Measurements from ENCODE around the gene CNIH3. TPM values are rescaled to one million over a fixed set of nuclear protein-coding genes. Genes with fewer than 3 reads are reported as not detected.

Gene CNIH3
- total and polyA plus RNA-seq, 2 donors (not counting 3 experiments of a cell fraction or from before 2014, with no cell fraction given), result 1.3 to 2.5 TPM

GRCh38 chr1:224783006-224783651 is 167.0 kb downstream of the CNIH3 start:
- H3K36me3 ChIP-seq (ENCODE audit: control insufficient read depth in 2 of 2, extremely low read depth in 1 of 2, insufficient read depth in 2 of 2, low read length in 2 of 2), result no peaks in the 10 kb centered on the region
- CTCF ChIA-PET, result interaction anchor here (1.2 kb wide), 1 partner anchor 69 kb away, joined by 5 read pairs; no protein-coding TSS in a partner anchor
- no peaks in the 10 kb centered on the region for H3K9me3 ChIP-seq (replicated peaks; ENCODE audit: control insufficient read depth, insufficient read depth, low read length)

More at GRCh38 chr1:224783006-224783651, 167.0 kb downstream of the CNIH3 start:
- FAIRE-seq, result no peak
- TF ChIP-seq JUN (IDR thresholded peaks at IDR 0.05; ENCODE audit: borderline replicate concordance, insufficient read depth, insufficient read length, low read depth) (no peak), FOS (IDR thresholded peaks at IDR 0.05; ENCODE audit: borderline replicate concordance, insufficient read depth, low read length) (no peak), EZH2 (IDR thresholded peaks at IDR 0.05; ENCODE audit: borderline replicate concordance, low read depth, low read length, severe bottlenecking) (no peak), MAX (IDR thresholded peaks at IDR 0.05; ENCODE audit: insufficient read depth, insufficient read length) (no peak), MYC (IDR thresholded peaks at IDR 0.05; ENCODE audit: low read depth, low read length) (no peak), POLR2AphosphoS5 (IDR thresholded peaks at IDR 0.05; ENCODE audit: insufficient read depth, low read depth, low read length) (no peak), GATA2 (IDR thresholded peaks at IDR 0.05; ENCODE audit: insufficient read depth, insufficient read length, low read depth, low read length) (no peak), POLR2A (IDR thresholded peaks at IDR 0.05; ENCODE audit: low read depth, low read length) (no peak), CTCF (IDR thresholded peaks at IDR 0.05; ENCODE audit: extremely low read depth in 1 of 2, insufficient read depth in 1 of 2, low read depth in 1 of 2, low read length in 2 of 2) (no peak)
- Histone ChIP-seq H3K79me2 (ENCODE audit: control insufficient read depth, insufficient read depth, low read length) (no peaks in the 10 kb centered on the region), H3K4me1 (ENCODE audit: control insufficient read depth, extremely low read depth, insufficient read depth, low read length) (no peaks in the 10 kb centered on the region), H3K4me2 (ENCODE audit: insufficient read depth, low read length) (no peak overlapping the region), H2AFZ (ENCODE audit: low read depth, low read length) (no peak overlapping the region), H3K27me3 (ENCODE audit: control insufficient read depth in 2 of 2, insufficient read depth in 2 of 2, low read length in 2 of 2) (peaks cover 0 to 4% of the 10 kb centered on the region in 2 experiments), H4K20me1 (replicated peaks; ENCODE audit: control insufficient read depth, extremely low read depth, insufficient read depth, low read length) (peaks cover 2% of the 10 kb centered on the region), H3K27ac (ENCODE audit: insufficient read depth, low read depth, low read length) (no peak overlapping the region), H3K9ac (replicated peaks; ENCODE audit: extremely low read depth, insufficient read depth, low read length) (no peak overlapping the region), H3K9me1 (replicated peaks; ENCODE audit: control insufficient read depth, extremely low read depth, insufficient read depth, low read length) (no peaks in the 10 kb centered on the region), H3K4me3 (replicated peaks in 1 of 3; ENCODE audit: insufficient read depth in 1 of 3, low read depth in 1 of 3, low read length in 3 of 3) (no peak overlapping the region)
- no TSS peak for BruUV-seq (replicated peaks)
- intact Hi-C loops (cut with micrococcal nuclease) (no loop called here), dilution Hi-C loops (cut with MboI; ENCODE audit: extremely low pct_ligation_motif_present, low sequenced_read_pairs) (no loop called here)
- DNase-seq (ENCODE audit: low read depth, low spot score), result no peak
- POLR2A ChIA-PET, result no interaction called here

Data from endothelial cell of umbilical vein (primary cell).